T follicular helper cell (primary cell): Measurements from ENCODE around the gene MAGEB4.

ENCODE experiments used
- DNase-seq: peaks from one replicate; pipeline ENCODE4 v3.0.0-alpha.2; 2020; ENCODE audit warnings: low read depth

MAGEB4 gene

GRCh38 chrX:30283456-30284200 is 41.8 kb downstream of the MAGEB4 start:
- DNase-seq: no peak
